Activated CD8-positive, alpha-beta T cell treated with anti-CD3 and anti-CD28 coated beads for 36 hours (primary cell): ENCODE measurements around the gene TNFRSF11A. TPM values are rescaled to one million over a fixed set of nuclear protein-coding genes. Genes with fewer than 3 reads are reported as not detected.

Experiments
- ATAC-seq: fragments of 200-7000 bp; cut with Tn5 transposase; one replicate; pipeline ENCODE4 v1.10.0; 2021; ENCODE audit warnings: mild to moderate bottlenecking, moderate library complexity
- CTCF ChIA-PET: fragments of 350-600 bp; sonication (Branson Sonifier 250); formaldehyde crosslinking; loops from one replicate; lab custom pipeline; 2021; ENCODE audit warnings: antibody characterized with exemption; lab: Charles Lee
- POLR2A ChIA-PET: fragments of 350-600 bp; sonication (Branson Sonifier 250); formaldehyde crosslinking; loops from one replicate; lab custom pipeline; 2021; ENCODE audit warnings: antibody characterized with exemption; lab: Charles Lee
- DNase-seq: peaks from one replicate; pipeline ENCODE4 v3.0.0-alpha.2; 2020
- H3K27ac Mint-ChIP-seq: one replicate; pipeline ENCODE4 v1.8.0; 2021; ENCODE audit warnings: mild to moderate bottlenecking, mixed read lengths
- H3K27me3 Mint-ChIP-seq: one replicate; pipeline ENCODE4 v1.8.0; 2021; ENCODE audit warnings: mixed read lengths
- H3K36me3 Mint-ChIP-seq: one replicate; pipeline ENCODE4 v1.8.0; 2021; ENCODE audit warnings: low read depth, mixed read lengths
- H3K4me1 Mint-ChIP-seq: one replicate; pipeline ENCODE4 v1.8.0; 2021; ENCODE audit warnings: low read depth, mixed read lengths
- H3K4me3 Mint-ChIP-seq: one replicate; pipeline ENCODE4 v1.8.0; 2021; ENCODE audit warnings: mild to moderate bottlenecking, moderate library complexity, mixed read lengths
- H3K9me3 Mint-ChIP-seq: one replicate; pipeline ENCODE4 v1.8.0; 2021; ENCODE audit warnings: mixed read lengths
- CTCF ChIP-seq: fragments of 200-600 bp; IDR thresholded peaks from one replicate; pipeline ENCODE4 v1.8.0; 2022; ENCODE audit warnings: antibody characterized with exemption, mild to moderate bottlenecking
- intact Hi-C: fragments of 100-400 bp; cut with micrococcal nuclease; formaldehyde crosslinking; loops from one replicate; pipeline ENCODE4 v1.10.0; 2022
- total RNA-seq, 2 experiments: library from RNA; stranded (reverse); gene quantifications; one replicate each; pipeline ENCODE4 v1.2.3, GENCODE V29; 2021

The TNFRSF11A gene
- total RNA-seq, 2 experiments from 2014 or later: 7.3 to 8.0 TPM

GRCh38 chr18:62339106-62339988, 14.2 kb downstream of the TNFRSF11A start:
- intact Hi-C loops: no loop called here
- Mint-ChIP-seq H3K4me3 (no peak overlapping the region), H3K4me1 (peaks cover 12% of the 10 kb centered on the region), H3K9me3 (no peaks in the 10 kb centered on the region), H3K27ac (no peak overlapping the region), H3K27me3 (peaks cover 33% of the 10 kb centered on the region), H3K36me3 (no peaks in the 10 kb centered on the region)
- TF ChIP-seq CTCF: no peak
- ATAC-seq (peak; percentile 91), DNase-seq (peak; percentile 34)
- ChIA-PET CTCF (interaction anchor here (1.4 to 1.8 kb wide), 2 partner anchors 14 to 81 kb away, joined by 3 to 4 read pairs; no protein-coding TSS in a partner anchor), POLR2A (interaction anchor here (0.7 to 1.2 kb wide), 5 partner anchors 9 to 23 kb away, joined by 3 to 4 read pairs (median 3); no protein-coding TSS in a partner anchor)

GRCh38 chr18:62340996-62341395, 15.9 kb downstream of the TNFRSF11A start:
- no peak for TF ChIP-seq CTCF
- POLR2A ChIA-PET: no interaction called here
- H3K36me3 Mint-ChIP-seq: no peaks in the 10 kb centered on the region

GRCh38 chr18:62341473-62341872, 16.4 kb downstream of the TNFRSF11A start:
- no peak for TF ChIP-seq CTCF
- DNase-seq (no peak), ATAC-seq (no peak)
- peaks cover 32% of the 10 kb centered on the region for H3K27me3 Mint-ChIP-seq
- H3K4me3 Mint-ChIP-seq: no peak overlapping the region
- H3K9me3 Mint-ChIP-seq: no peaks in the 10 kb centered on the region
- POLR2A ChIA-PET: no interaction called here
- intact Hi-C loops: no loop called here
- no peaks in the 10 kb centered on the region for H3K36me3 Mint-ChIP-seq
- no peak overlapping the region for H3K27ac Mint-ChIP-seq
- CTCF ChIA-PET: interaction anchor here (1.8 kb wide), 1 partner anchor 12 kb away, joined by 4 read pairs; no protein-coding TSS in a partner anchor
- peaks cover 12% of the 10 kb centered on the region for H3K4me1 Mint-ChIP-seq

More at GRCh38 chr18:62340996-62341395, 15.9 kb downstream of the TNFRSF11A start:
- intact Hi-C loops: no loop called here
- ATAC-seq (no peak), DNase-seq (no peak)
- Mint-ChIP-seq H3K27ac (no peak overlapping the region), H3K4me3 (no peak overlapping the region), H3K9me3 (no peaks in the 10 kb centered on the region), H3K27me3 (peaks cover 32% of the 10 kb centered on the region), H3K4me1 (peaks cover 12% of the 10 kb centered on the region)
- CTCF ChIA-PET: interaction anchor here (1.3 to 1.8 kb wide), 2 partner anchors 12 to 17 kb away, joined by 4 to 6 read pairs; partner anchors contain the start of gene TNFRSF11A

GRCh38 chr18:62342884-62343283, 17.8 kb downstream of the TNFRSF11A start:
- TF ChIP-seq CTCF: no peak
- ChIA-PET CTCF (no interaction called here), POLR2A (no interaction called here)
- no peaks in the 10 kb centered on the region for H3K36me3 Mint-ChIP-seq
- ATAC-seq (no peak), DNase-seq (no peak)
- peaks cover 30% of the 10 kb centered on the region for H3K27me3 Mint-ChIP-seq
- H3K9me3 Mint-ChIP-seq: no peaks in the 10 kb centered on the region
- peaks cover 12% of the 10 kb centered on the region for H3K4me1 Mint-ChIP-seq
- no peak overlapping the region for H3K27ac Mint-ChIP-seq
- H3K4me3 Mint-ChIP-seq: no peak overlapping the region
- intact Hi-C loops: no loop called here

- H3K36me3 Mint-ChIP-seq: no peaks in the 10 kb centered on the region
- no peaks in the 10 kb centered on the region for H3K9me3 Mint-ChIP-seq
- peaks cover 31% of the 10 kb centered on the region for H3K27me3 Mint-ChIP-seq
- ChIA-PET CTCF (no interaction called here), POLR2A (no interaction called here)
- peaks cover 12% of the 10 kb centered on the region for H3K4me1 Mint-ChIP-seq
- TF ChIP-seq CTCF: no peak
- intact Hi-C loops: no loop called here
- ATAC-seq (no peak), DNase-seq (no peak)
- no peak overlapping the region for H3K27ac Mint-ChIP-seq
- H3K4me3 Mint-ChIP-seq: no peak overlapping the region
These were observed 18.2 kb downstream of the TNFRSF11A start for GRCh38 chr18:62343316-62343715.
